Effector CD4-positive, alpha-beta T cell (primary cell): ENCODE results near the gene GTPBP4.
"Not testable (repeated sequence)": the region's sequence is repeated elsewhere in the genome, so short reads cannot be mapped to it uniquely, and the experiment has no call there.

Experiments used
- DNase-seq: peaks from one replicate; pipeline ENCODE4 v3.0.0-alpha.2; 2020

The GTPBP4 gene

GRCh38 chr10:992871-993270, 4.6 kb downstream of the GTPBP4 start:
- no peak for DNase-seq

GRCh38 chr10:994836-995558, 6.8 kb downstream of the GTPBP4 start:
- no peak for DNase-seq

GRCh38 chr10:995559-995926, 7.3 kb downstream of the GTPBP4 start:
- no peak for DNase-seq

GRCh38 chr10:996031-996430, 7.8 kb downstream of the GTPBP4 start:
- no peak for DNase-seq

GRCh38 chr10:997266-998022, 9.2 kb downstream of the GTPBP4 start:
- DNase-seq: no peak

GRCh38 chr10:1002425-1003006, 14.3 kb downstream of the GTPBP4 start:
- no peak for DNase-seq

- no peak for DNase-seq
Observed at GRCh38 chr10:1003884-1004670, 15.8 kb downstream of the GTPBP4 start.

- no peak for DNase-seq
Observed at GRCh38 chr10:1006573-1006972, 18.3 kb downstream of the GTPBP4 start.

- no peak for DNase-seq
Observed at GRCh38 chr10:1007583-1007982, 19.3 kb downstream of the GTPBP4 start.

GRCh38 chr10:1009071-1009494, 20.8 kb downstream of the GTPBP4 start:
- DNase-seq: no peak

GRCh38 chr10:1009947-1010346, 21.7 kb downstream of the GTPBP4 start:
- not testable (repeated sequence) for DNase-seq

GRCh38 chr10:1010703-1011102, 22.5 kb downstream of the GTPBP4 start:
- no peak for DNase-seq

- DNase-seq: no peak
Observed at GRCh38 chr10:1011696-1012095, 23.5 kb downstream of the GTPBP4 start.

GRCh38 chr10:1015688-1016087, 27.5 kb downstream of the GTPBP4 start:
- no peak for DNase-seq

- no peak for DNase-seq
Observed at GRCh38 chr10:1019362-1019761, 31.1 kb downstream of the GTPBP4 start.

GRCh38 chr10:1020460-1020859, 32.2 kb downstream of the GTPBP4 start:
- DNase-seq: no peak

GRCh38 chr10:1020958-1021357, 32.7 kb downstream of the GTPBP4 start:
- no peak for DNase-seq

- DNase-seq: no peak
Observed at GRCh38 chr10:1022413-1022812, 34.2 kb downstream of the GTPBP4 start.

GRCh38 chr10:1024103-1024502, 35.9 kb downstream of the GTPBP4 start:
- DNase-seq: no peak

GRCh38 chr10:1025683-1026082, 37.4 kb downstream of the GTPBP4 start, which contains the start of gene IDI2:
IDI2 (minus strand) TSS chr10:1025859; CDS start chr10:1024723, 1,136 bp downstream.
- no peak for DNase-seq

- no peak for DNase-seq
Observed at GRCh38 chr10:1026578-1026977, 38.3 kb downstream of the GTPBP4 start.

- DNase-seq: no peak
Observed at GRCh38 chr10:1029838-1030237, 41.6 kb downstream of the GTPBP4 start.

GRCh38 chr10:1033601-1034000, 45.4 kb downstream of the GTPBP4 start:
- DNase-seq: no peak
